ENCODE data around the gene OTOGL.

OTOGL gene

GRCh38 chr12:80377140-80377794 is 277.9 kb downstream of the OTOGL start:
- no peak for DNase-seq

- no peak for DNase-seq
Measured at GRCh38 chr12:80381121-80381520, 281.8 kb downstream of the OTOGL start.

- DNase-seq, result no peak
Measured at GRCh38 chr12:80382254-80382653, 282.9 kb downstream of the OTOGL start.

GRCh38 chr12:80400571-80400991 is 301.2 kb downstream of the OTOGL start:
- no peak for DNase-seq

- DNase-seq, result no peak
Measured at GRCh38 chr12:80401191-80401590, 301.9 kb downstream of the OTOGL start.

GRCh38 chr12:80404629-80405028 is 305.3 kb downstream of the OTOGL start:
- DNase-seq, result no peak

GRCh38 chr12:80406253-80406652 is 306.9 kb downstream of the OTOGL start:
- no peak for DNase-seq

- DNase-seq, result no peak
Measured at GRCh38 chr12:80411787-80412186, 312.4 kb downstream of the OTOGL start.

GRCh38 chr12:80412343-80412953 is 313.1 kb downstream of the OTOGL start:
- peak; percentile 65 for DNase-seq

- DNase-seq, result no peak
Measured at GRCh38 chr12:80413462-80413861, 314.1 kb downstream of the OTOGL start.

GRCh38 chr12:80415466-80415865 is 316.1 kb downstream of the OTOGL start:
- DNase-seq, result no peak

- DNase-seq, result peak; percentile 76
Measured at GRCh38 chr12:80419644-80420043, 320.3 kb downstream of the OTOGL start.

- no peak for DNase-seq
Measured at GRCh38 chr12:80420075-80420474, 320.7 kb downstream of the OTOGL start.

GRCh38 chr12:80422550-80422949 is 323.2 kb downstream of the OTOGL start:
- DNase-seq, result peak; percentile 72

All from fibroblast of upper back skin (primary cell).